ENCODE results near the gene UGT1A4. TPM values are rescaled to one million over a fixed set of nuclear protein-coding genes. Genes with fewer than 3 reads are reported as not detected.

The UGT1A4 gene
- total and polyA plus RNA-seq, 12 donors = not detected

DNA sequence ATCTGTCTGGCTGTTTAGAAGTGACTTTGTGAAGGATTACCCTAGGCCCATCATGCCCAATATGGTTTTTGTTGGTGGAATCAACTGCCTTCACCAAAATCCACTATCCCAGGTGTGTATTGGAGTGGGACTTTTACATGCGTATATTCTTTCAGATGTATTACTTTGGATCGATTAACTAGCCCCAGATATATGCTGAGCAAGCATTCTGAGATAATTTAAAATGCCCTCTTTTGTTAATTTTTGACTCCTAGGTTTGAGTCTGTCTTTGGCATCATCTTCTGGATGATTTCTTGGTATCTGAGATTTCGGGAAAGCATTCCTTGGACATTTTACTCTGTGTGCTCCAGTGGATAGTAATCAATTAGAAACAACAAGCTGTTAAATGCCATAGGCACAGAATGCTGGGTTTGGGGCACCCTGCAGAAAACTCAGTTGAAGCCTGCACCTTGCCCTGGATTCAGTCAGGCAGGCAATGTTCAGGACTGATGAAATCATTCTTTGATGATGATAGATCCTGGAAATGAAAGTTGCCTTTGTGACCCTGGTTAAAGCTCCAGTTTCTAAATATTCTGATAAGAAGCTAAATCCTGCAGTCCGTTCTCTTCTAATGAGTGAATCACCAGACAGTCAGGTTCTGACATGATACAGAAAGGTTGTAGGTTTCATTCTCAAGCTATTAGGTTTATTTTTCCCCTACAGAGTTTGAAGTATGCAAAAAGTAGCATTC lies 42.7 kb downstream of the UGT1A4 start:
- DNase-seq = no peak
- intact Hi-C loops (cut with DNase I) = no loop called here
- Histone ChIP-seq H3K9me3 (no peaks in the 10 kb centered on the region), H3K4me3 (no peak overlapping the region), H3K27me3 (peaks cover 0 to 28% (median 3%) of the 10 kb centered on the region in 7 donors), H3K27ac (no peak overlapping the region), H3K4me1 (no peaks in the 10 kb centered on the region), H3K36me3 (no peaks in the 10 kb centered on the region)
- no peak for TF ChIP-seq CTCF (IDR thresholded peaks at IDR 0.05)
- 73 to 75% methylated on average over 4 of the region's 4 CpGs for WGBS, 2 donors
- no peak for ATAC-seq

- ATAC-seq = no peak
- TF ChIP-seq CTCF (IDR thresholded peaks at IDR 0.05) = no peak
- Histone ChIP-seq H3K9me3 (no peaks in the 10 kb centered on the region), H3K27ac (no peak overlapping the region), H3K4me1 (no peaks in the 10 kb centered on the region), H3K36me3 (no peaks in the 10 kb centered on the region), H3K27me3 (peaks cover 0 to 37% (median 12%) of the 10 kb centered on the region in 7 donors), H3K4me3 (no peak overlapping the region)
- no peak for DNase-seq
- WGBS, 2 donors = 61 to 66% methylated on average over 7 of the region's 7 CpGs
- intact Hi-C loops (cut with DNase I) = no loop called here
These were observed 45.7 kb downstream of the UGT1A4 start for GRCh38 chr2:233764264-233764663.

DNA sequence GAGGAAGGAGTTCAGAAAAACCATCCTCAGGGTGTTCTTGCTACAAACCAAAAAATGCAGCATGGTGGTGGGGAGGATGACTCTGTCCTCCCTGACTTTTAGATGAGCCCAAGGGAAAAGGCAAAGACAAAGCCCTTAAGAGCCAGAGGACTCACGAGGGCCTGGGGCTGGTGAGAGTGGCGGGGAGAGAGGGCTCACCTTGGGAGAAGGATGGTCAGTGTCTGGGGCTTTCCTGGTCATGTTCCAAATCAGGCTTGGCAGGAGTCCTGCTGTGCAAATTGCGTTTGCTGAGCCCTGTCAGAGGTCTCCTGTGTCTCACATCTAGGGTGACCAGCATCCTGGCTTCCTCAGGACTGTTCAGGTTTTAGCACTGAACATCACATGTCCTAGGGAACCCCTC lies 46.2 kb downstream of the UGT1A4 start:
- no peaks in the 10 kb centered on the region for H3K36me3 ChIP-seq
- H3K4me1 ChIP-seq = no peaks in the 10 kb centered on the region
- no peak overlapping the region for H3K4me3 ChIP-seq
- H3K27ac ChIP-seq = no peak overlapping the region
- peaks cover 0 to 37% (median 12%) of the 10 kb centered on the region in 7 donors for H3K27me3 ChIP-seq
- no peak for DNase-seq
- intact Hi-C loops (cut with DNase I) = no loop called here
- 54 to 58% methylated on average over 3 of the region's 3 CpGs for WGBS, 2 donors
- H3K9me3 ChIP-seq = no peaks in the 10 kb centered on the region
- TF ChIP-seq CTCF (IDR thresholded peaks at IDR 0.05) = no peak
- ATAC-seq = no peak

GRCh38 chr2:233766416-233766815 lies 47.9 kb downstream of the UGT1A4 start:
- peaks cover 0 to 37% (median 12%) of the 10 kb centered on the region in 7 donors for H3K27me3 ChIP-seq
- WGBS, 2 donors = 70 to 72% methylated on average over 4 of the region's 4 CpGs
- H3K4me3 ChIP-seq = no peak overlapping the region
- intact Hi-C loops (cut with DNase I) = no loop called here
- H3K36me3 ChIP-seq = no peaks in the 10 kb centered on the region
- no peak for ATAC-seq
- no peak overlapping the region for H3K27ac ChIP-seq
- no peaks in the 10 kb centered on the region for H3K9me3 ChIP-seq
- H3K4me1 ChIP-seq = no peaks in the 10 kb centered on the region
- no peak for DNase-seq
- no peak for TF ChIP-seq CTCF (IDR thresholded peaks at IDR 0.05)
